Chondrocyte (in vitro differentiated cells): Measurements from ENCODE around the gene AXIN1. TPM values are rescaled to one million over a fixed set of nuclear protein-coding genes. Genes with fewer than 3 reads are reported as not detected.

Source experiments
- DNase-seq: peaks from one replicate; pipeline ENCODE4 v3.0.0; 2021; ENCODE audit warnings: mixed read lengths, low spot score
- H3K27ac Mint-ChIP-seq: one replicate; pipeline ENCODE4 v1.8.0; 2021; ENCODE audit warnings: mild to moderate bottlenecking, moderate library complexity, mixed read lengths; ENCODE audit not compliant: unreplicated experiment
- H3K27me3 Mint-ChIP-seq: 2 replicates; pipeline ENCODE4 v1.8.0; 2021; ENCODE audit warnings: low read depth, mixed read lengths
- H3K36me3 Mint-ChIP-seq: 2 replicates; pipeline ENCODE4 v1.8.0; 2021; ENCODE audit warnings: low read depth, mixed read lengths
- H3K4me1 Mint-ChIP-seq: 2 replicates; pipeline ENCODE4 v1.8.0; 2021; ENCODE audit warnings: low read depth, mild to moderate bottlenecking, mixed read lengths
- H3K4me3 Mint-ChIP-seq: one replicate; pipeline ENCODE4 v1.8.0; 2021; ENCODE audit warnings: mild to moderate bottlenecking, moderate library complexity, mixed read lengths; ENCODE audit not compliant: unreplicated experiment
- H3K9me3 Mint-ChIP-seq: 2 replicates; pipeline ENCODE4 v1.8.0; 2021; ENCODE audit warnings: low read depth, mixed read lengths
- CTCF ChIP-seq: fragments of 200-600 bp; sonication (generic); IDR thresholded peaks from 2 replicates; pipeline ENCODE4 v1.5.0; 2021; ENCODE audit warnings: antibody characterized with exemption, mild to moderate bottlenecking, moderate library complexity
- total RNA-seq: library from RNA; stranded (reverse); gene quantifications from 3 replicates; pipeline ENCODE4 v1.2.1, GENCODE V29; 2021

Gene AXIN1
- total RNA-seq, 1 donor from 2014 or later: 27.2 TPM

- no peak for DNase-seq
- Mint-ChIP-seq H3K27me3 (no peaks in the 10 kb centered on the region), H3K4me3 (peak overlapping the region; percentile 70), H3K9me3 (no peaks in the 10 kb centered on the region), H3K4me1 (peaks cover 5% of the 10 kb centered on the region), H3K36me3 (no peaks in the 10 kb centered on the region), H3K27ac (no peak overlapping the region)
- no peak for TF ChIP-seq CTCF
Measured at GRCh38 chr16:276426-277077, 76.0 kb downstream of the AXIN1 start.

- no peaks in the 10 kb centered on the region for H3K36me3 Mint-ChIP-seq
- peaks cover 5% of the 10 kb centered on the region for H3K4me1 Mint-ChIP-seq
- TF ChIP-seq CTCF: no peak
- H3K27ac Mint-ChIP-seq: no peak within 1 kb of the TSS
- H3K27me3 Mint-ChIP-seq: no peaks in the 10 kb centered on the region
- no peaks in the 10 kb centered on the region for H3K9me3 Mint-ChIP-seq
- no peak for DNase-seq
- H3K4me3 Mint-ChIP-seq: peak within 1 kb of the TSS; percentile 70
Measured at GRCh38 chr16:275786-276232, 76.7 kb downstream of the AXIN1 start, which contains the start of gene RGS11. Gene RGS11, minus strand, starts transcription at chr16:275944. Its CDS starts 33 bp downstream, at chr16:275911.

- Mint-ChIP-seq H3K27me3 (no peaks in the 10 kb centered on the region), H3K9me3 (no peaks in the 10 kb centered on the region), H3K4me3 (peak overlapping the region; percentile 66), H3K36me3 (no peaks in the 10 kb centered on the region), H3K4me1 (peaks cover 5% of the 10 kb centered on the region), H3K27ac (no peak overlapping the region)
- TF ChIP-seq CTCF: no peak
- no peak for DNase-seq
Measured at GRCh38 chr16:275041-275641, 77.4 kb downstream of the AXIN1 start.

GRCh38 chr16:273547-274421, 78.7 kb downstream of the AXIN1 start:
- Mint-ChIP-seq H3K4me3 (no peak overlapping the region), H3K27ac (no peak overlapping the region), H3K4me1 (peaks cover 5% of the 10 kb centered on the region), H3K27me3 (no peaks in the 10 kb centered on the region), H3K36me3 (no peaks in the 10 kb centered on the region), H3K9me3 (no peaks in the 10 kb centered on the region)
- no peak for DNase-seq
- TF ChIP-seq CTCF: no peak
